ENCODE results near the gene FAM83B. TPM values are rescaled to one million over a fixed set of nuclear protein-coding genes. Genes with fewer than 3 reads are reported as not detected.

FAM83B gene
- total and polyA plus RNA-seq, 10 of the 15 experiments (the other 5 are each of a cell fraction or from before 2014, with no cell fraction given) = 0.05 TPM; not detected in 9

- TF ChIP-seq ATF2 (IDR thresholded peaks at IDR 0.05; ENCODE audit: low read length) (peak; percentile 73), RFX5 (IDR thresholded peaks at IDR 0.05; ENCODE audit: low read depth, low read length) (no peak), PRDM15 (CRISPR knock-in tag; IDR thresholded peaks at IDR 0.05) (no peak), HCFC1 (IDR thresholded peaks at IDR 0.05; ENCODE audit: low read length) (no peak)
These were observed 31.2 kb downstream of the FAM83B start (continued) for GRCh38 chr6:54877713-54878317.

DNA sequence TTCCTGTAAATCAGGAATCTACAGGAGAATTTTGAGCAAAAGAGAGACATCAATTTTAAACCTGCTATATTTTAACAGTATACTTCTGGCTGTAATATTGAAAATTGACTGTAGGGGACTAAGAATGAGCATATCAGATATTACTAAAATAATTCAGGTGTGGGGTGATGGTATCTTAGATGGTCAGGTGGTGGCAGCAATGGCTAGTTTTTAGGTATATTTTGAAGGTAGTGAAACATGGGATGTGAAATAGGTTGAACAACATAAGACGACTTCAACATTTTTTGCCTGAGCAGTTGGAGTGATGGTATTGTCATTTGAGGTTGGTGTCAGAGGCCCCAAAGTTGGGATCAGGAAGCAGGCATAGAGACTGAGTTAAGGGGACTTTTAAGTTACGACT is 32.1 kb downstream of the FAM83B start:
- WGBS (ENCODE audit: insufficient coverage, insufficient replicate concordance, low lambda C conversion rate, missing lambda C conversion rate) = 41% methylated on average over 2 of the region's 2 CpGs
- no TSS peak for BruUV-seq (replicated peaks)
- Histone ChIP-seq H2AFZ (ENCODE audit: control insufficient read depth, low read depth, low read length) (no peak overlapping the region), H3K9me3 (replicated peaks; ENCODE audit: control insufficient read depth, insufficient read depth, low read length) (no peaks in the 10 kb centered on the region), H3K79me2 (ENCODE audit: control insufficient read depth, insufficient read depth, low read length) (no peaks in the 10 kb centered on the region), H3K4me2 (ENCODE audit: control insufficient read depth, insufficient read depth) (no peak overlapping the region), H3K9ac (ENCODE audit: control insufficient read depth, insufficient read depth, low read length) (no peak overlapping the region), H3K4me1 (ENCODE audit: control insufficient read depth, insufficient read depth, low read length) (no peaks in the 10 kb centered on the region), H4K20me1 (ENCODE audit: control insufficient read depth, insufficient read depth) (no peaks in the 10 kb centered on the region), H3K36me3 (ENCODE audit: control insufficient read depth in 2 of 2, insufficient read depth in 2 of 2, low read length in 1 of 2) (no peaks in the 10 kb centered on the region), H3K4me3 (no peak overlapping the region), H3K27ac (ENCODE audit: control insufficient read depth, insufficient read depth) (no peak overlapping the region), H3K27me3 (replicated peaks in 1 of 2; ENCODE audit: control insufficient read depth in 2 of 2, insufficient read depth in 2 of 2, low read length in 1 of 2) (no peaks in the 10 kb centered on the region)
- no peak for FAIRE-seq
- ChIA-PET CTCF (no interaction called here), RAD21 (ENCODE audit: unreplicated experiment) (no interaction called here), POLR2A (interaction anchor here (0.6 kb wide), 1 partner anchor 723 kb away, joined by 3 read pairs; no protein-coding TSS in a partner anchor), SMC1A (ENCODE audit: uncharacterized antibody, unreplicated experiment) (no interaction called here)
- in situ Hi-C loops (cut with MboI) = no loop called here
- no peak for ATAC-seq
- no peak for DNase-seq (ENCODE audit: low read depth, low spot score)
- intact Hi-C loops (cut with micrococcal nuclease; ENCODE audit: unreplicated experiment) = no loop called here
- TF ChIP-seq TARDBP (IDR thresholded peaks at IDR 0.05; ENCODE audit: borderline replicate concordance) (no peak), YBX1 (IDR thresholded peaks at IDR 0.05) (no peak), ZBTB4 (CRISPR knock-in tag; IDR thresholded peaks at IDR 0.05) (no peak), BMI1 (IDR thresholded peaks at IDR 0.05; ENCODE audit: borderline replicate concordance) (no peak), WRNIP1 (IDR thresholded peaks at IDR 0.05; ENCODE audit: borderline replicate concordance, low read depth, low read length) (no peak), TCF12 (IDR thresholded peaks at IDR 0.05; ENCODE audit: low read depth, low read length) (no peak), CTCF (IDR thresholded peaks at IDR 0.05 in 2 of 3, conservative IDR thresholded peaks at IDR 0.05 in 1 of 3; ENCODE audit: control insufficient read depth in 2 of 3, extremely low read depth in 1 of 3, insufficient read depth in 1 of 3, low read depth in 3 of 3, low read length in 3 of 3) (0 out of 6 replicates have a peak, but pooled peaks of 1 of the 3 experiments have one; percentile 4)

Measured in GM12878 (cell line).